Fibroblast of skin of back (primary cell): Measurements from ENCODE around the gene FSTL5.
"Not testable (repeated sequence)": the region's sequence is repeated elsewhere in the genome, so short reads cannot be mapped to it uniquely, and the experiment has no call there.

ENCODE experiments used
- DNase-seq: peaks from one replicate; pipeline ENCODE4 v3.0.0-alpha.2; 2013

The FSTL5 gene

GRCh38 chr4:161829591-161829990, 334.2 kb downstream of the FSTL5 start:
- DNase-seq: no peak

GRCh38 chr4:161828061-161828460, 335.7 kb downstream of the FSTL5 start:
- peak; percentile 36 for DNase-seq

- DNase-seq: no peak
These were observed 336.8 kb downstream of the FSTL5 start for GRCh38 chr4:161827013-161827412.

- no peak for DNase-seq
These were observed 340.4 kb downstream of the FSTL5 start for GRCh38 chr4:161823450-161823849.

GRCh38 chr4:161822174-161822573, 341.6 kb downstream of the FSTL5 start:
- no peak for DNase-seq

- DNase-seq: no peak
These were observed 345.9 kb downstream of the FSTL5 start for GRCh38 chr4:161817914-161818313.

GRCh38 chr4:161816958-161817357, 346.8 kb downstream of the FSTL5 start:
- peak; percentile 20 for DNase-seq

- DNase-seq: no peak
These were observed 348.0 kb downstream of the FSTL5 start for GRCh38 chr4:161815841-161816240.

GRCh38 chr4:161813889-161814288, 349.9 kb downstream of the FSTL5 start:
- no peak for DNase-seq

- no peak for DNase-seq
These were observed 350.4 kb downstream of the FSTL5 start for GRCh38 chr4:161813389-161813788.

GRCh38 chr4:161803171-161803570, 360.6 kb downstream of the FSTL5 start:
- no peak for DNase-seq

- DNase-seq: no peak
These were observed 364.1 kb downstream of the FSTL5 start for GRCh38 chr4:161799710-161800109.

- DNase-seq: no peak
These were observed 370.8 kb downstream of the FSTL5 start for GRCh38 chr4:161792991-161793390.

- no peak for DNase-seq
These were observed 371.8 kb downstream of the FSTL5 start for GRCh38 chr4:161791796-161792556.

- DNase-seq: peak; percentile 45
These were observed 396.7 kb downstream of the FSTL5 start for GRCh38 chr4:161767116-161767515.

- DNase-seq: peak; percentile 61
These were observed 401.0 kb downstream of the FSTL5 start for GRCh38 chr4:161762796-161763195.

- DNase-seq: no peak
These were observed 403.8 kb downstream of the FSTL5 start for GRCh38 chr4:161760008-161760407.

- DNase-seq: not testable (repeated sequence)
These were observed 405.4 kb downstream of the FSTL5 start for GRCh38 chr4:161758412-161758811.

- no peak for DNase-seq
These were observed 434.9 kb downstream of the FSTL5 start for GRCh38 chr4:161728929-161729328.

GRCh38 chr4:161721947-161722346, 441.9 kb downstream of the FSTL5 start:
- no peak for DNase-seq

GRCh38 chr4:161717084-161717483, 446.7 kb downstream of the FSTL5 start:
- no peak for DNase-seq

- peak; percentile 28 for DNase-seq
These were observed 448.9 kb downstream of the FSTL5 start for GRCh38 chr4:161714931-161715330.

- peak; percentile 89 for DNase-seq
These were observed 449.6 kb downstream of the FSTL5 start for GRCh38 chr4:161714022-161714751.

GRCh38 chr4:161704653-161705052, 459.1 kb downstream of the FSTL5 start:
- no peak for DNase-seq
